T-helper 1 cell treated with Interleukin-12 subunit alpha and Interleukin-12 subunit beta and Interleukin-4 antibody, amounts not matched to agents 30 ng/mL and 1 ng/mL, for 36 hours (primary cell): Measurements from ENCODE around the gene ZDHHC4. TPM values are rescaled to one million over a fixed set of nuclear protein-coding genes. Genes with fewer than 3 reads are reported as not detected.
"Not testable (repeated sequence)": the region's sequence is repeated elsewhere in the genome, so short reads cannot be mapped to it uniquely, and the experiment has no call there.

Source experiments
- intact Hi-C: fragments of 100-400 bp; cut with micrococcal nuclease; formaldehyde crosslinking; loops from one replicate; pipeline ENCODE4 v1.15.1; 2024
- total RNA-seq: library from RNA; stranded (reverse); gene quantifications from 2 replicates; pipeline ENCODE4 v1.2.3, GENCODE V29; 2022

The ZDHHC4 gene
- total RNA-seq, 1 donor from 2014 or later, result 28.1 TPM

DNA sequence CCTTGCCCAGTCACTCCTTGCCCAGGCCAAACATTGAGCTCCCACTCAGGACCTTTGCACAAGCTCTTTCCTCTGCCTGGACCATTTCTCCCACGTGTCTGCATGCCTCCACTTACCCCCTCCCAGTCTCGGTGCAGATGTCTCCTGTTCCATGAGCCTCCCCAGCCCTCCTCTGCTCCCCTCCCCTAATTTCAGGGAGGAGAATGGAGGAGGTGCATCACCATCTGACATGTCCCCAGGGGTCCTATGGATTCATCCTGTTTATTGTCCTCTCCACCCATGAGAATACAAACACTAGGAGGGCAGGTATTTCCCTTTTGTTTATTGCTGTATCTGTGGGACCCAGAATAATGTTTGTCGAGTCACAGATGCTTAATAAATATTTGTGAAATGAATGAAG is 17.4 kb upstream of the ZDHHC4 start:
- intact Hi-C loops, result loop anchor here (1.0 kb wide), 1 partner anchor 44 kb away; no protein-coding TSS in a partner anchor

DNA sequence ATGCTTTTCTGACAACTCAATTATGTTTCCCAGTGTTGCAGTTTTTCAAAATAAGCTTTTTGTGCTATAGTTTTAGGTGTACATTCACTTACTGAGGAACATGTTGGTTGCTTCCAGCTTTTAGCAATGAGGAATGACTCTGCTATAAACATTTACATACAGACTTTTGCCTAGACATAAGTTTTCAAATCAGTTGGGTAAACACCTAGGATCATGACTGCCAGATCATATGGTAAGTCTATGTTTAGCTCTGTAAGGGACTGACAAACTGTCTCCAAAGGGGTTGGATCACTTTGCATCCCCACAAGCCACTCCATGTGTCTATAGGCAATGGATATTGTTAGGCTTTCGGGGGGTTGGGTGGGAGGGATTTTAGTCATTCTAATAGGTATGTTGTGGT is 15.1 kb upstream of the ZDHHC4 start:
- intact Hi-C loops, result no loop called here

DNA sequence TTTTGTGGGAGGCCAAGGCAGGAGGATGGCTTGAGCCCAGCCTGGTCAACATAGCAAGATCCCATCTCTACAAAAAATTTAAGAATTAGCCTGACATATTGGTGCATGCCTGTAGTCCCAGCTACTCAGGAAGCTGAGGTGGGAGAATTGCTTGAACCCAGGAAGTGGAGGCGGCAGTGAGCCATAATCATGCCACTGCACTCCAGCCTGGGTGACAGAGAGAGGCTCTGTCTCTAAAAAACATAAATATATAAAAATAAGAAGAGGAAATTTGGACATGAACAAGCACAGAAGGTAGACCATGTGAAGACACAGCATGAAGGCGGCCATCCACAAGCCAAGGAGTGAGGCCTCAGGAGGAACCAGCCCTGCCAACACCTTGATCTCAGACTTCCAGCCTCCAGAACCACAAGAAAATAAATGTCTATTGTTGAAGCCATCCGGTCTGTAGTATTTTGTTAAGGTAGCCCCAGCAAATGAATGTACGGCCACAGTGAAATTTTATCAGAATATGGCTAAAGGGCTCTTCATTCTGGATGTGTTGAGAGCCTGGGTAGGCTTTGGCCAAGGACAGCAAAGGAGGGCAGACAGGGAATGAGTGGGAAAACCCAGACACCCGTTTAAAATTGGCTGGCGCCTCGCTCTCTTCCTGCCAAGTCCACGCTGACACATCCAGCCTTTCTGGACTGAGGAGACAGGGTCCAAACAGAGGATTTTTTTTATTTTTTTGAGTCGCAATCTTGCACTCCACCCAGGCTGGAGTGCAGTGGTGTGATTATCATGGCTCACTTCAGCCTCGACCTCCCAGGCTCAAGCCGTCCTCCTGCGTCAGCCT is 13.1 kb upstream of the ZDHHC4 start:
- intact Hi-C loops, result no loop called here

DNA sequence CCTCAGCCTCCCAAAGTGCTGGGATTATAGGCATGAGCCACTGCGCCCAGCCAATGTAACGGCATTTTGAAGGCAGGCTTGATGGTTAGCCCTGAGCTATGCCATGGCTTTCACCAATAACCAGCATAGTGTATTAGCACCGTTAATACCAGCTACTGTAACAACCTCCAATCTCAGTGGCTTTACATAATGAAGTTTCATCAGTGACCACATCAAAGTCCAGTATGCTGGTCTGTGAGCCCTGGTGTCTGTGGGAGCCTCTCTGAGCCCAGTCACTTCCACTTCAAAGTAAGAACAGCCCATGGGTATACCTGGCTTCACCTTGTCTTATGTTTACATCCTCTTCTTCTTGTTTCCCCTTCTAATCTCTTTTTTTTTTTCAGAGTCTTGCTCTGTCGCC is 11.6 kb upstream of the ZDHHC4 start:
- intact Hi-C loops, result no loop called here

GRCh38 chr7:6567886-6568285 is 9.4 kb upstream of the ZDHHC4 start:
- intact Hi-C loops, result no loop called here

DNA sequence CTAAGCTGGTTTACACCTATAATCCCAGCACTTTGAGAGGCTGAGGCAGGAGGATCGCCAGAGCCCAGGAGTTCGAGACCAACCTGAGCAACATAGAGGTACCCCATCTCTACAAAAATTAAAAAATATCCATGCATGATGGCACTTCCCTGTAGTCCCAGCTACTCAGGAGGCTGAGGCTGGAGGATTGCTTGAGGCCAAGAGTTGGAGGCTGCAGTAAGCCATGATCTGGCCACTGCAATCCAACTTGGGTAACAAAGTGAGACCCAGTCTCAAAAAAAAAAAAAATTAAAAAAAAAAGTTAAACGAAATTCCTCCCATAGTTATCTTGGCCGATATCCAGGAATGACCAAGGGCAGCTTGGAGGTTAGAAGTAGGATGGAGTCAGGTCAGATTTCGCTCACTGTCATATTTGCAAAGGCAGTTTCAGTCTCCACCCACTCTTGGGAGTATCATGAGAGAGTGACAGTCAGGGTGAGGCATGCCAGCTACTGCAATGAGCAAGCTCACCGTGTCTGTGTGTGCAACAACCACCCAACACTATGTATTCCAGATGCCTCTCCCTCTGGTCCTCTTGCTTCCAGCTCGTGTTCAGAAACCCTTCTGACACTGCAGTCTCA is 6.0 kb upstream of the ZDHHC4 start:
- intact Hi-C loops, result no loop called here

GRCh38 chr7:6575281-6576023 is 1.8 kb upstream of the ZDHHC4 start:
- intact Hi-C loops, result loop anchor here (2.0 to 5.0 kb wide), 4 partner anchors 127 to 1392 kb away; partner anchors contain the start of genes GLCCI1 and ZNF12

GRCh38 chr7:6576024-6576866 is 1.0 kb upstream of the ZDHHC4 start:
- intact Hi-C loops, result loop anchor here (2.0 to 5.0 kb wide), 4 partner anchors 127 to 1391 kb away; partner anchors contain the start of genes GLCCI1 and ZNF12

- intact Hi-C loops, result loop anchor here (1.0 to 5.0 kb wide), 5 partner anchors 13 to 1390 kb away; partner anchors contain the start of genes GLCCI1, INTS15 and ZNF12
These were observed 336 bp upstream of the ZDHHC4 start for GRCh38 chr7:6576867-6577368.

DNA sequence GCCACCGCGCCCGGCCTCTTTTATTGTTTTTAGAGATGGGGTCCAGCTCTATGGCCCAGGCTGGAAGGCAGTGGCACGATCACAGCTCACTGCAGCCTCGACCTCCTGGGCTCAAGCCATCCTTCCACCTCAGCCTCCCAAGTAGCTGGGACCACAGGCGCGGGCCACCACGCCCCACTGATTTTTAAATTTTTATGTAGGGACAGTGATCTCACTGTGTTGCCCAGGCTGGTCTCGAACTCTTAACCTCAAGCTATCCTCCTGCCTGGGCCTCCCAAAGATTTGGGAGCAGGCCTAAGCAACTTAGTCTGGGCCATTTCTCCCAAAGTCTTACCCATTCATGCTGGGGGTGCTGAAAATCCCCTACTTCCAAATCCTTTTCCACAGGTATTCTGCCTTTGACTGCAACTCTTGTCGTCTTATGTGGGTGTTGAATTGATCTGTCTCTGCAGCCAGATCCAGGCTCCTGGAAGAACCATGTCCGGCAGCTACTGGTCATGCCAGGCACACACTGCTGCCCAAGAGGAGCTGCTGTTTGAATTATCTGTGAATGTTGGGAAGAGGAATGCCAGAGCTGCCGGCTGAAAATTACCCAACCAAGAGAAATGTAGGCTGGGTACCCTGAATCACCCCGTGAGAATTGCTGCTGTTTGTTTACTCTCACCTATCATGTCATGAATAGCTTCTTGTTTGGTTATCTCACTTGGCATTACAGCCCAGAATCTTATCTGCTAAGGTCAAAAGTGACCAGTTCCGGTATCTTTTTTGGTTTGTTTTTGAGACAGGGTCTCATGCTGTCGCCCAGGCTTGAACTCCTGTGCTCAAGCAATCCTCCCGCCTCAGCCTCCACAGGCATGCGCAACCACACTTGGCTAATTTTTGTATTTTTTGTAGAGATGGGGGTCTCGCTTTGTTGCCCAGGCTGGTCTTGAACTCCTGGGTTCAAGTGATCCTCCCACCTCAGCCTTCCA is 1.1 kb downstream of the ZDHHC4 start:
- intact Hi-C loops, result loop anchor here (5.0 kb wide), 2 partner anchors 149 to 1389 kb away; partner anchors contain the start of gene GLCCI1

GRCh38 chr7:6579446-6579845 is 2.2 kb downstream of the ZDHHC4 start:
- intact Hi-C loops, result loop anchor here (5.0 kb wide), 2 partner anchors 148 to 1388 kb away; partner anchors contain the start of gene GLCCI1

GRCh38 chr7:6585746-6586432 is 8.6 kb downstream of the ZDHHC4 start:
- intact Hi-C loops, result not testable (repeated sequence)

- intact Hi-C loops, result no loop called here
These were observed 11.3 kb downstream of the ZDHHC4 start for GRCh38 chr7:6588566-6588965.

GRCh38 chr7:6589151-6589828 is 12.0 kb downstream of the ZDHHC4 start:
- intact Hi-C loops, result no loop called here

DNA sequence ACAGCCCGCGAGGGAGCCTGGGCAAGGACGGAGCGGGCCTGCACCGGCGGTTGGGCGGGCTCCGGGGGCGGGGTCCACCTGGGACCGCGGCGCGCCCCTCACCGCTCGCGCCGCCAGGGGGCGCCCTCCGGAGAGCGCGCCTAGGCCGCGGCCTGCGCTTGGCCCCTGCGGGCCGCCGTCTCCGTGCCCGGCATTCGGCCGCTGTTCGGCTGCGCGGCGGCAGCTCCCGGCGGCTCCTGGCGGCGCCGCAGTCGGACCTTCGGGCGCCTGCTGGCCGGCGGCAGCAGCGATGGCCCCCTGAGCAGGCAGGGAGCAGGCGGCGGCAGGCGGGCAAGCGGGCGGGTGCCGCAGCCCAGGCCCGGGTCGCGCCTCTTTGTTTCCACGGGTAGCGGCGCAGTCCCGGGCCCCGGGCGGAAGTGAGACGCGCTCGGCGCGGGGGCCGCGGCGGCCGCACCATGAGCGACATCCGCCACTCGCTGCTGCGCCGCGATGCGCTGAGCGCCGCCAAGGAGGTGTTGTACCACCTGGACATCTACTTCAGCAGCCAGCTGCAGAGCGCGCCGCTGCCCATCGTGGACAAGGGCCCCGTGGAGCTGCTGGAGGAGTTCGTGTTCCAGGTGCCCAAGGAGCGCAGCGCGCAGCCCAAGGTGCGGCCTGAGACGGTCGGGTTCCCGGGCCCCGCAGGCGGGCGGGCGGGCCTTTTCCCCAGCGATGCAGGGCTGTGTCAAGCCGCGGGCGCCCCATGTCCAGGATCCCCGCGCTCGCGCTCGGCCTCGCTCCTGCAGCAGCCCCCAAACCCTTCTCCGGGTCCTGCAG is 12.8 kb downstream of the ZDHHC4 start, which contains the start of gene INTS15:
Gene INTS15, plus strand, starts transcription at position 193 of the 816 bp plus-strand sequence. Its CDS starts 263 bp downstream, at position 456.
- intact Hi-C loops, result loop anchor here (1.0 kb wide), 6 partner anchors 13 to 1050 kb away; partner anchors contain the start of genes UMAD1 and ZDHHC4

GRCh38 chr7:6590645-6591110 is 13.4 kb downstream of the ZDHHC4 start:
- intact Hi-C loops, result loop anchor here (1.0 kb wide), 6 partner anchors 13 to 1050 kb away; partner anchors contain the start of genes UMAD1 and ZDHHC4

DNA sequence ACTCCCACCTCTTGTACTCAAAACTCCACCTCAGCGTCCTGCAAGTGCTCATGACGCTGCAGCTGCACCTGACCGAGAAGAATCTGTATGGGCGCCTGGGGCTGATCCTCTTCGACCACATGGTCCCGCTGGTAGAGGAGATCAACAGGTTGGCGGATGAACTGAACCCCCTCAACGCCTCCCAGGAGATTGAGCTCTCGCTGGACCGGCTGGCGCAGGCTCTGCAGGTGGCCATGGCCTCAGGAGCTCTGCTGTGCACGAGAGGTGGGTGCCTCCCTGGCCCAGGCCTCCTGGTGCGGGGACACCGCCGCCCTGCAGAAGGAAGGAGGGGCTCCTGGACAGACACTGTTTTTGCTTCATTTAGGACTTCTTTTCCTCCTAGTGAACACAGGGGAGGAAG is 22.8 kb downstream of the ZDHHC4 start:
- intact Hi-C loops, result no loop called here
